ENCODE measurements around the gene P2RY14.
"Not testable (repeated sequence)": the region's sequence is repeated elsewhere in the genome, so short reads cannot be mapped to it uniquely, and the experiment has no call there.

Gene P2RY14

DNA sequence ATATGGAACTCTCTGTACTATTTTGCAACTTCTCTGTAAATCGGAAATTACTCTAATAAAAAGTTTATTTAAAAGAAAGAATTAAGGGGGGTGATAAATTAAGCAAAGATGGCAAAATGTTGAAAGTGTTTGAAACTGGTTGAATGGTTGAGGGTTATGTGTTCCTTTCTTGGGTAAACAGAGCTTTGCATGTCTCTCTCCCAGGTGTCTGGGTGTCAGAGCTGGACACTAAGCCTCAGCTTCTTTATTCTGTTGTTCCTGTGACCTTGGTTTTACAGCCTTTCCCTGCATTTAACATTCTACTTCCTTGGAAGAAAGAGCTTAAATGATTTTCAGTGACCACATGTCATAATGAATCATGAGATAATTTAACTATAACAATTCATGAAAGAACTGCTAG lies 82.5 kb downstream of the P2RY14 start:
- in situ Hi-C loops (cut with HindIII; ENCODE audit: low sequenced_read_pairs): no loop called here

- in situ Hi-C loops (cut with HindIII; ENCODE audit: low sequenced_read_pairs): no loop called here
These were observed 85.8 kb downstream of the P2RY14 start for GRCh38 chr3:151192545-151192944.

GRCh38 chr3:151191095-151191494 lies 87.2 kb downstream of the P2RY14 start:
- in situ Hi-C loops (cut with HindIII; ENCODE audit: low sequenced_read_pairs): no loop called here

DNA sequence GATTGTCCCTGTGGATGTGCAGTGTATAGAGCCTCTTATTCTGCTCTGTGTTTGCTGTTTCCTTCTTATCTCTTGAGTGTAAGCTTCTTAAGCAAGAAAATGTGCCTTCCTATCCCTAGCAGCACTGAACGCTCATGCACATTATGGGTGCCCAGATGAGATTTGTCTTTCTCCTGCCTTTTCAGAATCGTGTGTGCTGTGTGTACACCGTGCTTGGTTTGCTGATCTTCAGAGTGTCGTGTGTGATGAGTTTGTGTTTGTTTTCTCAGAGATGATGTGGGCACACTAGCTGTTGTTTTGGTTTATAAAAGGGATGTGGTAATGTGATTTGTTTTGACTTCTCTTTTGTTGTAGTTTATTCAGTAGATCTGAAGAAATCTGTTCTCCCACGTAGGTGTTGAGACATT lies 95.1 kb downstream of the P2RY14 start:
- in situ Hi-C loops (cut with HindIII; ENCODE audit: low sequenced_read_pairs): no loop called here

DNA sequence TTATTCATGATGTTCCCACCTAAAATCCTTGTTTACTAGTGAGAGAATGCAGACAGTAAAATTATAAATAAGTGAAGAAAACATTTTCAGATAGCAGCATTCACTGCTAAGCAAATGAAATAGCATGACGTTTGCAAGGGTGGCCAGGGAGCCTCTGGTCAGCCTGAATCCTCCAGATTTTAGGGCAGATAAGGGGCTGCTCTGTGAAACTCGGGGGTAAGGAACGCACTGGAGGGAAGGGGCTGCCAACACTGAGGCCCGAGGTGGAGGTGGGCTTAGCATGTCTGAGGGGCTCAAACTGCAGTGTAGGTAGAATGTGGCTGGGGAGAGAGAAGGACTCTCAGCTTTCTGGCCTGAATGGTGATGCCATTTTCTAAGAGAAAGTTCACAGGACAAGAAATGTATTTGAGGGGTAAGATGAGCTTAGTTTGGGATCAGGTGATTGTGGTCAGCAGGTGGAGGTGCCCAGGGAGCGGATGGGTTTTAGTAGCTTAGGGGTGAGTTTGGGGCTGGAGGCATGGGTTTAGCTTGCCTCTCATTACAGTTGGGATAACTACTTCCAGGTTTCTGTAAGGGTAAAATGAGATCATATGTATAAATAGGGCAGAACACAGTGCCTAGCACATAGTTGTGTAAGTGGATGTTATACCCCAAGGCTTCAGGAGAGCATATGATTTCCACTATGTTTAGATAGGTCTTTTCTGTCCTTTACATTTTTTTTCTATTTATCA lies 95.8 kb downstream of the P2RY14 start:
- in situ Hi-C loops (cut with HindIII; ENCODE audit: low sequenced_read_pairs): no loop called here

- in situ Hi-C loops (cut with HindIII; ENCODE audit: low sequenced_read_pairs): no loop called here
These were observed 100.0 kb downstream of the P2RY14 start for GRCh38 chr3:151178208-151178845.

GRCh38 chr3:151175952-151176351 lies 102.4 kb downstream of the P2RY14 start:
- in situ Hi-C loops (cut with HindIII; ENCODE audit: low sequenced_read_pairs): no loop called here

- in situ Hi-C loops (cut with HindIII; ENCODE audit: low sequenced_read_pairs): no loop called here
These were observed 104.0 kb downstream of the P2RY14 start for GRCh38 chr3:151174351-151174750.

GRCh38 chr3:151171145-151171757 lies 107.1 kb downstream of the P2RY14 start:
- in situ Hi-C loops (cut with HindIII; ENCODE audit: low sequenced_read_pairs): no loop called here

- in situ Hi-C loops (cut with HindIII; ENCODE audit: low sequenced_read_pairs): not testable (repeated sequence)
These were observed 108.2 kb downstream of the P2RY14 start for GRCh38 chr3:151169948-151170679.

DNA sequence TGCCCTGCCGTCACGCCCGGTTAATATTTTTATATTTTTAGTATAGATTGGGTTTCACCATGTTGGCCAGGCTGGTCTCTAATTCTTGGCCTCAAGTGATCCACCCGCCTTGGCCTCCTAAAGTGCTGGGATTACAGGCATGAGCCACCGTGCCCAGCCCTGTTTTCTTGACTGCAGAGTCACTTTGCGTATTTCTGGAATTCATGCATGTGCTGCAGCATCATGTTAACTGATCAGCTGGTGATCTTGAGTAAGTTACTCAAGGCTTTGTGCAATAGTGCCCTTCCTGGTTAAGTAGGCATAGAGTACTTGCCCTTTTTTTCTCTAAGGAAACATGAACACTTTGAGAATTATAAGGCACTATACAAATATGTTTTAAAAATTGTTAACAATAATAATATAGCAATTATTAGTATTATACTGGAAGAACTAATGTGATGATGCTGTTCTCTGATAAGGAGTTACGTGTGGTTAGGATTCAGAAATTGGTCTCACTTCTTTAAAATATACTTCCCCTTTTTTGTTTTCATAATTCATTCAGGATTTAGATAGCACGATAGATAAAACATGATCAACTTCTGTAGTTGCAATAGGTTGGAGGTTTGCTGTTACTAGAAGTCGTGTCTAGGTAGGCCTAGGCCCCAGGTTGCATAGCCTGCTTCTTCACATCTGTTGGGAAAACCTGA lies 108.9 kb downstream of the P2RY14 start:
- in situ Hi-C loops (cut with HindIII; ENCODE audit: low sequenced_read_pairs): no loop called here

DNA sequence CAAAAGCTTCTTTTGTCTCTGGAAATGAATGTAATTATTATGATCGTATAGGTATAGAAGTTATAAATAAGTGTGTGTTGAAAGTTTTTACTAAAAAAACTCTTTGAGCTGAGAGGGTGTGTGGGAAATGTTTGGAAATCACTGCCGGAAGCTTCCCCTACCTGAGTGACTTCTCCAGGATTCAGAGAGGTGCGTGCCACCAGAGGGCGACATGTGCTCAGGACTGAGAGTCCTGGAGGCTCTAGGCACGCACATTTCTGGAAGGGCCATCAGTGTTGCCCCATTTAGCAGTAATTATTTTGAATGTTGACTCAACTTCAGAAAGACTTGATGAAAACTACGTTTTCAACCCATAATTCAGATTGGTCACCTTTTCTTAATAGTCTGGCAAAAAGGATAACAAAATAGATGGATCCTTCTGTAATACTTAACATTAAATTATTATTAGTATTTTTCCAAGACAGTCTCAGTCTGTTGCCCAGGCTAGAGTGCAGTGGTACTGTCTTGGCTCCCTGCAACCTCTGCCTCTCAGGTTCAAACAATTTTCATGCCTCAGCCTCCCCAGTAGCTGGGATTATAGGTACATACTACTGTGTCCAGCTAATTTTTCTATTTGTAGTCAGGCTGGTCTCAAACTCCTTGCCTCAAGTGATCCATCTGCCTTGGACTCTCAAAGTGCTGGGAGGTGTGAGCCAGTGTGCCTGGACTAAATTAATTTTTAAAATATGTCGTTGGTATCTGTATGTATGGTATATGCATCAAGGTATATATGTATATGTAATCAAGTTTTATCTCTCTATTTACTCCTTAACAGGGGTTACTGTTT lies 109.9 kb downstream of the P2RY14 start:
- in situ Hi-C loops (cut with HindIII; ENCODE audit: low sequenced_read_pairs): no loop called here

DNA sequence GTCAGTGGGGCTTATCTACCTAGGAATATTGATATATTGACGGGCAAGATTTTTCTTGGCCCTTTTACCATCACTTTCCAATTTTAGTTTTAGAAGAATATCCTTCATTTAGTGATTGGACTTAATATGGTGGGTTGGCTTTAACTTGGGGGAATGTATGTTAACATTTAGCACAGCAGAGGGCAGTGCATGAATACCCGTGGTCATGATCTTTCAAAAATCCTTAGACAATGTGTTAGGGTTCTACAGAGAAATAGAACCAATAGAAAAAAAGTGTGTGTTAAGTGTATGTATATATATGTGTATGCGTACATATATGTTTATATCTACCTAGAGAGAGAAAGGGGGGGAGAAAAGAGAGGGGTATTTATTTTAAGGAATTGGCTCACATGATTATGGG lies 112.2 kb downstream of the P2RY14 start:
- in situ Hi-C loops (cut with HindIII; ENCODE audit: low sequenced_read_pairs): no loop called here

GRCh38 chr3:151165226-151165625 lies 113.1 kb downstream of the P2RY14 start:
- in situ Hi-C loops (cut with HindIII; ENCODE audit: low sequenced_read_pairs): no loop called here

All from DLD1 (cell line).